Measurements from ENCODE around the gene ATP1B2. TPM values are rescaled to one million over a fixed set of nuclear protein-coding genes. Genes with fewer than 3 reads are reported as not detected.

Gene ATP1B2
- total RNA-seq, 1 experiment from 2014 or later, result not detected

GRCh38 chr17:7633093-7633492, 17.6 kb upstream of the ATP1B2 start:
- intact Hi-C loops (cut with micrococcal nuclease), result loop anchor here (5.0 kb wide), 1 partner anchor 424 kb away; no protein-coding TSS in a partner anchor
- RAD21 ChIA-PET (ENCODE audit: low non-redundant PET in 1 of 2, low total read pairs in 2 of 2, uncharacterized antibody in 2 of 2, unreplicated experiment in 2 of 2), result interaction anchor here (1.0 kb wide), 2 partner anchors 54 kb away, joined by 3 to 5 read pairs; partner anchors contain the start of gene TP53 (in 2 of the 2)
- no peak overlapping the region for H3K9ac ChIP-seq (ENCODE audit: low read length)
- H3K79me2 ChIP-seq (ENCODE audit: insufficient read depth, low read length), result no peaks in the 10 kb centered on the region
- H3K4me3 ChIP-seq (replicated peaks in 1 of 2; ENCODE audit: low read depth in 1 of 2, low read length in 2 of 2), result no peak overlapping the region
- H3K4me1 ChIP-seq (ENCODE audit: control insufficient read depth in 1 of 2, insufficient read depth in 2 of 2, low read length in 2 of 2), result peaks cover 1 to 7% of the 10 kb centered on the region in 2 experiments; a peak in 3 of 4 replicates
- H3K27ac ChIP-seq (ENCODE audit: low read depth, low read length), result no peak overlapping the region
- H3K9me2 ChIP-seq (ENCODE audit: insufficient read depth), result no peaks in the 10 kb centered on the region
- POLR2A ChIA-PET, result interaction anchor here (1.0 to 3.7 kb wide), 3 partner anchors 12 to 54 kb away, joined by 5 to 31 read pairs (median 6); partner anchors contain the start of genes MPDU1, TP53 and WRAP53
- DNase-seq (ENCODE audit: low read depth, low spot score), result no peak
- no peaks in the 10 kb centered on the region for H3K36me3 ChIP-seq (ENCODE audit: control insufficient read depth in 1 of 2, insufficient read depth in 2 of 2, low read length in 2 of 2)
- TF ChIP-seq RAD21 (IDR thresholded peaks at IDR 0.05; ENCODE audit: low read depth) (no peak), CTCF (IDR thresholded peaks at IDR 0.05 in 2 of 3, conservative IDR thresholded peaks at IDR 0.05 in 1 of 3; ENCODE audit: borderline replicate concordance in 1 of 3, insufficient read depth in 1 of 3, low read depth in 2 of 3, low read length in 2 of 3) (0 out of 6 replicates have a peak, but pooled peaks of 1 of the 3 experiments have one; percentile 12)
- peak; percentile 48; the same call in 1 of the 2 replicates for ATAC-seq
- no TSS peak for BruUV-seq (replicated peaks)
- H3K27me3 ChIP-seq (ENCODE audit: insufficient read depth, low read length), result no peaks in the 10 kb centered on the region
- H4K20me1 ChIP-seq (ENCODE audit: insufficient read depth), result no peaks in the 10 kb centered on the region
- H2AFZ ChIP-seq (ENCODE audit: low read depth, low read length, poor library complexity, severe bottlenecking), result no peak overlapping the region
- no peaks in the 10 kb centered on the region for H3K9me3 ChIP-seq (ENCODE audit: control insufficient read depth in 1 of 2, insufficient read depth in 1 of 2, low read depth in 1 of 2, low read length in 2 of 2)
- CTCF ChIA-PET, result interaction anchor here (0.6 to 5.4 kb wide), 13 partner anchors 9 to 408 kb away, joined by 3 to 54 read pairs (median 4); partner anchors contain the start of genes MPDU1, TP53 and WRAP53
- no peak overlapping the region for H3K4me2 ChIP-seq (ENCODE audit: low read length)

- H3K9me3 ChIP-seq (ENCODE audit: control insufficient read depth in 1 of 2, insufficient read depth in 1 of 2, low read depth in 1 of 2, low read length in 2 of 2), result no peaks in the 10 kb centered on the region
- H2AFZ ChIP-seq (ENCODE audit: low read depth, low read length, poor library complexity, severe bottlenecking), result no peak overlapping the region
- H3K9me2 ChIP-seq (ENCODE audit: insufficient read depth), result no peaks in the 10 kb centered on the region
- no peaks in the 10 kb centered on the region for H4K20me1 ChIP-seq (ENCODE audit: insufficient read depth)
- H3K4me2 ChIP-seq (ENCODE audit: low read length), result no peak overlapping the region
- H3K27ac ChIP-seq (ENCODE audit: low read depth, low read length), result no peak overlapping the region
- H3K9ac ChIP-seq (ENCODE audit: low read length), result no peak overlapping the region
- TF ChIP-seq CTCF (IDR thresholded peaks at IDR 0.05 in 2 of 3, conservative IDR thresholded peaks at IDR 0.05 in 1 of 3; ENCODE audit: borderline replicate concordance in 1 of 3, insufficient read depth in 1 of 3, low read depth in 2 of 3, low read length in 2 of 3) (peak; percentile 45 to 63 (median 56); a peak in 5 of 6 replicates), FOSL1 (IDR thresholded peaks at IDR 0.05; ENCODE audit: low read depth) (no peak), EZH2phosphoT487 (IDR thresholded peaks at IDR 0.05; ENCODE audit: borderline replicate concordance) (no peak), SP1 (IDR thresholded peaks at IDR 0.05; ENCODE audit: low read depth) (no peak), RAD21 (IDR thresholded peaks at IDR 0.05; ENCODE audit: low read depth) (peak; percentile 62)
- CTCF ChIA-PET, result interaction anchor here (5.4 kb wide), 1 partner anchor 53 kb away, joined by 54 read pairs; the partner anchor contains the start of genes TP53 and WRAP53
- POLR2A ChIA-PET, result no interaction called here
- intact Hi-C loops (cut with micrococcal nuclease), result loop anchor here (5.0 kb wide), 1 partner anchor 423 kb away; no protein-coding TSS in a partner anchor
- no peaks in the 10 kb centered on the region for H3K79me2 ChIP-seq (ENCODE audit: insufficient read depth, low read length)
- H3K27me3 ChIP-seq (ENCODE audit: insufficient read depth, low read length), result no peaks in the 10 kb centered on the region
- BruUV-seq (replicated peaks), result no TSS peak
- peak; percentile 52 for ATAC-seq
- DNase-seq (ENCODE audit: low read depth, low spot score), result no peak
- no peaks in the 10 kb centered on the region for H3K36me3 ChIP-seq (ENCODE audit: control insufficient read depth in 1 of 2, insufficient read depth in 2 of 2, low read length in 2 of 2)
- peaks cover 0 to 7% of the 10 kb centered on the region in 2 experiments; a peak in 2 of 4 replicates for H3K4me1 ChIP-seq (ENCODE audit: control insufficient read depth in 1 of 2, insufficient read depth in 2 of 2, low read length in 2 of 2)
- H3K4me3 ChIP-seq (replicated peaks in 1 of 2; ENCODE audit: low read depth in 1 of 2, low read length in 2 of 2), result no peak overlapping the region
- RAD21 ChIA-PET (ENCODE audit: low non-redundant PET in 1 of 2, low total read pairs in 2 of 2, uncharacterized antibody in 2 of 2, unreplicated experiment in 2 of 2), result no interaction called here
These were observed 16.3 kb upstream of the ATP1B2 start for GRCh38 chr17:7634384-7634783.

All from HCT116 (cell line).